HL-60 (cell line): ENCODE results near the gene LRRN4CL.
"Not testable (repeated sequence)": the region's sequence is repeated elsewhere in the genome, so short reads cannot be mapped to it uniquely, and the experiment has no call there.

Experiments
- DNase-seq, 2 experiments: peaks; one replicate each; pipeline ENCODE4 v3.0.0-alpha.2; 2010 to 2020; ENCODE audit warnings: low read depth in 1 of 2, low spot score in 1 of 2
- H3K27ac ChIP-seq: fragments of 250-450 bp; sonication (Bioruptor Pico); replicated peaks from 2 replicates; pipeline ENCODE4 v1.5.1; 2020; ENCODE audit warnings: mild to moderate bottlenecking, moderate library complexity
- H3K27me3 ChIP-seq: fragments of 250-450 bp; sonication (Bioruptor Pico); 2 replicates; pipeline ENCODE4 v1.5.1; 2021; ENCODE audit warnings: mild to moderate bottlenecking, moderate library complexity; ENCODE audit not compliant: insufficient read depth, poor library complexity, severe bottlenecking
- H3K4me3 ChIP-seq: replicated peaks from 2 replicates; pipeline ENCODE4 v1.5.1; 2011; ENCODE audit warnings: mild to moderate bottlenecking, control low read depth, low read length; ENCODE audit not compliant: insufficient read depth
- GABPA ChIP-seq: IDR thresholded peaks from 2 replicates; pipeline ENCODE4 v1.6.1; 2012; ENCODE audit warnings: low read depth
- POLR2AphosphoS5 ChIP-seq: IDR thresholded peaks from 2 replicates; pipeline ENCODE4 v1.6.1; 2012; ENCODE audit warnings: low read depth
- SPI1 ChIP-seq: IDR thresholded peaks from 2 replicates; pipeline ENCODE4 v1.6.1; 2012; ENCODE audit warnings: low read depth, mild to moderate bottlenecking, borderline replicate concordance
- long read RNA-seq: library from polyadenylated mRNA; unstranded; transcript quantifications from one replicate; pipeline ENCODE4 v2.0.0, GENCODE V29; 2020
- TF ChIP-seq, protein P1 (sequence below): IDR thresholded peaks from one replicate; pipeline ENCODE4 v1.5.1; 2011; ENCODE audit warnings: low read length, control low read depth, inconsistent platforms; ENCODE audit not compliant: insufficient read depth
- TF ChIP-seq, protein P2 (sequence below): IDR thresholded peaks from 2 replicates; pipeline ENCODE4 v1.6.1; 2012; ENCODE audit warnings: low read depth; ENCODE audit not compliant: insufficient replicate concordance

LRRN4CL gene
- long read RNA-seq: 0 reads

DNA sequence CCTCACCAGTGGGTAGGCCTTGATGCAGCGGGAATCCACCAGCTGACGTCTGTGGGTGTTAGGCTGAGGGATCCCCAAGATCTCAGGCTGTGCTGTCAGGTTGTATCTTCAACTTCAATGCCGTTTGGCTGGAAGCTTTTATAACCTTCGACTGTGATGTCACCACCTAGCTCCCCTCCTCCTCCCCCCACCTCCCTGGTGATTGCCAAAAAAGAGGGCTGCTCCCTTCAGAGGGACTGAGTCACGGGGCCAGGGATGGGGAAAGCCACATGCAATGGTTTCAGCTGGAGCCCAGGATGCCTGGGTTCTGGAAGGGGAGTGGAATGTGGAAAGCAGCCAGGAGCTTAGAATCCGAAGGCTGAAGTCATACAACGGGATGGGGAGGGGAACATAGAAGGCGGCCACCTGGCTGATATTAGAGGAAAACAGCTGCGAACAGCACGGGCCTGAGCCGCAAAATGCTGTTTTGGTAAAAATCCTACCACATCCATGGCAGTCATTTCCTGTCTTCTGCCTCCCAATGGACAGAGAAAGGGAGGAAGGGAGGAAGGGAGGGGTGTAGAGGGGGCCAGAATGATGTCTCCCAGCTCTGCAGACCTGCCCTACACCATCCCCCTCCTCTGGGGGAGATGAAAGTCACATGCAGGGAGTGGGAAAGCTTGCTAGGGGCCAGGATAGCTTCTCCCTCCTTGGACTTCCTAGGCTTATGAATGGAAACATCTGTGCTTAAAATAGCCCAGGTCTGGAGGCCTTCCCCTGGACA, at the start of gene LRRN4CL:
TSS of gene LRRN4CL (minus strand) at position 110 of the 763 bp plus-strand sequence. CDS start 1,022 bp downstream, outside the sequence.
- no peak within 1 kb of the TSS for H3K4me3 ChIP-seq
- no peak within 1 kb of the TSS for H3K27ac ChIP-seq
- TF ChIP-seq, protein P1, sequence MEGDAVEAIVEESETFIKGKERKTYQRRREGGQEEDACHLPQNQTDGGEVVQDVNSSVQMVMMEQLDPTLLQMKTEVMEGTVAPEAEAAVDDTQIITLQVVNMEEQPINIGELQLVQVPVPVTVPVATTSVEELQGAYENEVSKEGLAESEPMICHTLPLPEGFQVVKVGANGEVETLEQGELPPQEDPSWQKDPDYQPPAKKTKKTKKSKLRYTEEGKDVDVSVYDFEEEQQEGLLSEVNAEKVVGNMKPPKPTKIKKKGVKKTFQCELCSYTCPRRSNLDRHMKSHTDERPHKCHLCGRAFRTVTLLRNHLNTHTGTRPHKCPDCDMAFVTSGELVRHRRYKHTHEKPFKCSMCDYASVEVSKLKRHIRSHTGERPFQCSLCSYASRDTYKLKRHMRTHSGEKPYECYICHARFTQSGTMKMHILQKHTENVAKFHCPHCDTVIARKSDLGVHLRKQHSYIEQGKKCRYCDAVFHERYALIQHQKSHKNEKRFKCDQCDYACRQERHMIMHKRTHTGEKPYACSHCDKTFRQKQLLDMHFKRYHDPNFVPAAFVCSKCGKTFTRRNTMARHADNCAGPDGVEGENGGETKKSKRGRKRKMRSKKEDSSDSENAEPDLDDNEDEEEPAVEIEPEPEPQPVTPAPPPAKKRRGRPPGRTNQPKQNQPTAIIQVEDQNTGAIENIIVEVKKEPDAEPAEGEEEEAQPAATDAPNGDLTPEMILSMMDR: no peak
- TF ChIP-seq GABPA (no peak), POLR2AphosphoS5 (no peak), SPI1 (no peak)
- TF ChIP-seq, protein P2, sequence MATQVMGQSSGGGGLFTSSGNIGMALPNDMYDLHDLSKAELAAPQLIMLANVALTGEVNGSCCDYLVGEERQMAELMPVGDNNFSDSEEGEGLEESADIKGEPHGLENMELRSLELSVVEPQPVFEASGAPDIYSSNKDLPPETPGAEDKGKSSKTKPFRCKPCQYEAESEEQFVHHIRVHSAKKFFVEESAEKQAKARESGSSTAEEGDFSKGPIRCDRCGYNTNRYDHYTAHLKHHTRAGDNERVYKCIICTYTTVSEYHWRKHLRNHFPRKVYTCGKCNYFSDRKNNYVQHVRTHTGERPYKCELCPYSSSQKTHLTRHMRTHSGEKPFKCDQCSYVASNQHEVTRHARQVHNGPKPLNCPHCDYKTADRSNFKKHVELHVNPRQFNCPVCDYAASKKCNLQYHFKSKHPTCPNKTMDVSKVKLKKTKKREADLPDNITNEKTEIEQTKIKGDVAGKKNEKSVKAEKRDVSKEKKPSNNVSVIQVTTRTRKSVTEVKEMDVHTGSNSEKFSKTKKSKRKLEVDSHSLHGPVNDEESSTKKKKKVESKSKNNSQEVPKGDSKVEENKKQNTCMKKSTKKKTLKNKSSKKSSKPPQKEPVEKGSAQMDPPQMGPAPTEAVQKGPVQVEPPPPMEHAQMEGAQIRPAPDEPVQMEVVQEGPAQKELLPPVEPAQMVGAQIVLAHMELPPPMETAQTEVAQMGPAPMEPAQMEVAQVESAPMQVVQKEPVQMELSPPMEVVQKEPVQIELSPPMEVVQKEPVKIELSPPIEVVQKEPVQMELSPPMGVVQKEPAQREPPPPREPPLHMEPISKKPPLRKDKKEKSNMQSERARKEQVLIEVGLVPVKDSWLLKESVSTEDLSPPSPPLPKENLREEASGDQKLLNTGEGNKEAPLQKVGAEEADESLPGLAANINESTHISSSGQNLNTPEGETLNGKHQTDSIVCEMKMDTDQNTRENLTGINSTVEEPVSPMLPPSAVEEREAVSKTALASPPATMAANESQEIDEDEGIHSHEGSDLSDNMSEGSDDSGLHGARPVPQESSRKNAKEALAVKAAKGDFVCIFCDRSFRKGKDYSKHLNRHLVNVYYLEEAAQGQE: no peak
- DNase-seq: no peak
- H3K27me3 ChIP-seq: no peaks in the 10 kb centered on the region

DNA sequence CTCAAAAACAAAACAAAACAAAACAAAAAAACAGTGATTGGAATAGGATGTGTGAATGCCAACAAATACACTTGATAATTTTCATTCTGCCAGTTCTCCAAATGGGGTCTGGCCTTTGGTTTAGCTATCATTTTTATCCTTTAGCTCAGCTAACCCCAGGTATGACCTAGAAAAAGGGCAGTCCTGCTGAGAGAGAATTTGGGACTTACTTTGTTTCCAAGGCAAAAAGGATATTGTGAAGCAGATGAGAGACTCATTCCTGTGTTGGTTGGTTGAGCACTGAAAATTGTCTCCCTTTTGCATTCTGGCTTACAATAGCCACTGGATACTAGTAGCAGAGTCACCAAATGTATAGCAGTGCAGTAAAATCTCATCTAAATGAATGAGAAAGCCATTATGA, 47.9 kb upstream of the LRRN4CL start:
- H3K4me3 ChIP-seq: no peak overlapping the region
- TF ChIP-seq SPI1 (no peak), POLR2AphosphoS5 (no peak), GABPA (no peak)
- TF ChIP-seq, protein P2: no peak
- TF ChIP-seq, protein P1: no peak
- no peak for DNase-seq
- H3K27ac ChIP-seq: no peak overlapping the region
- no peaks in the 10 kb centered on the region for H3K27me3 ChIP-seq

DNA sequence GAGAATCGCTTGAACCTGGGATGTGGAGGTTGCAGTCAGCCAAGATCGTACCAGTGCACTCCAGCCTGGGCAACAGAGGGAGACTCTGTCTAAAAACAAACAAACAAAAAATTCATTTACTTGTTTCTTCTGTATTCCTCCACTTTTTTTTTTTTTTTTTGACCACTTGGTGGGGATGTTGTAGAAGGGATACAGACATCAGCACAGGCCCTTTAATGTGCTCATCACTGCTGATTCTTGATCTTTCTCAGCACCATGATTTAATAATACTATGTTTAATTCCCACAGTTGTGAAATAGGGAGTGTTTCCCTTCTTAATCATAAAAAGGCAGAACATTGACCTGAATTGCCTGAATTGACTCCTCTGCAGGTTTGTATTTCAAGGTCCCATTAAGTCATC, 43.5 kb upstream of the LRRN4CL start:
- TF ChIP-seq, protein P1: no peak
- TF ChIP-seq POLR2AphosphoS5: no peak
- TF ChIP-seq, protein P2: no peak
- TF ChIP-seq GABPA: no peak
- no peak for TF ChIP-seq SPI1
- H3K27ac ChIP-seq: no peak overlapping the region
- DNase-seq: no peak
- no peaks in the 10 kb centered on the region for H3K27me3 ChIP-seq
- H3K4me3 ChIP-seq: no peak overlapping the region

DNA sequence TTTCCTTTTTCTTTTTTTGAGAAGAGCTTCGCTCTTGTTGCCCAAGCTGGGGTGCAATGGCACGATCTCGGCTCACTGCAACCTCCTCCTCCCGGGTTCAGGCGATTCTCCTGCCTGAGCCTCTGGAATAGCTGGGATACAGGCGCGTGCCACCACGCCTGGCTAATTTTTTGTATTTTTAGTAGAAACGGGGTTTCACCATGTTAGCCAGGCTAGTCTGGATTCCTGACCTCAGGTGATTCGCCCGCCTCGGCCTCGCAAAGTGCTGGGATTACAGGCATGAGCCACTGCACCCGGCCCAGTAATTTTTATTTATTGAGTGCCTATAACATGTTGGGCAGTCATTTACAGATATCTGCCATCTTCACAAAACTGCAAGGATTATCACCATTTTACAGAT, 40.7 kb upstream of the LRRN4CL start:
- H3K27ac ChIP-seq, DNase-seq, H3K4me3 ChIP-seq, H3K27me3 ChIP-seq: not testable (repeated sequence)
